Upper lobe of left lung (tissue), 6 donors: ENCODE data around the gene ALS2CL. TPM values are rescaled to one million over a fixed set of nuclear protein-coding genes. Genes with fewer than 3 reads are reported as not detected.

Source experiments
- ATAC-seq, 2 donors: fragments of 200-7000 bp; cut with Tn5 transposase; one replicate each; pipeline ENCODE4 v1.9.1; 2022; ENCODE audit warnings: mild to moderate bottlenecking in 2 of 2, moderate library complexity in 2 of 2; ENCODE audit not compliant: low FRiP score in 2 of 2
- DNase-seq, 2 donors: peaks; one replicate each; pipeline ENCODE4 v3.0.0-alpha.2; 2019 to 2020
- H3K27ac ChIP-seq, 4 donors: fragments of 200-600 bp; sonication (generic); one replicate each; pipeline ENCODE4 v1.5.1; 2016 to 2019
- H3K27me3 ChIP-seq, 4 donors: fragments of 200-600 bp; sonication (generic); one replicate each; pipeline ENCODE4 v1.5.1; 2017 to 2019
- H3K36me3 ChIP-seq, 4 donors: fragments of 200-600 bp; sonication (generic); one replicate each; pipeline ENCODE4 v1.5.1; 2016 to 2019
- H3K4me1 ChIP-seq, 4 donors: fragments of 200-600 bp; sonication (generic); one replicate each; pipeline ENCODE4 v1.5.1; 2018 to 2019
- H3K4me3 ChIP-seq, 4 donors: fragments of 200-600 bp; sonication (generic); one replicate each; pipeline ENCODE4 v1.5.1; 2017 to 2019; ENCODE audit warnings: mild to moderate bottlenecking in 2 of 4, moderate library complexity in 1 of 4
- H3K9me3 ChIP-seq, 4 donors: fragments of 200-600 bp; sonication (generic); one replicate each; pipeline ENCODE4 v1.5.1; 2018 to 2019
- CTCF ChIP-seq, 6 experiments: fragments of 450-650 bp in 4 of 6; fragments of 200-600 bp in 2 of 6; sonication (generic) in 2 of 6; IDR thresholded peaks; one replicate each; pipeline ENCODE4 v1.5.1; 2016 to 2019; ENCODE audit warnings: antibody characterized with exemption in 6 of 6
- EP300 ChIP-seq, 4 donors: sonication (generic); formaldehyde crosslinking; IDR thresholded peaks; one replicate each; pipeline ENCODE4 v1.5.1; 2017; ENCODE audit warnings: antibody characterized with exemption in 4 of 4, control low read depth in 2 of 4
- POLR2A ChIP-seq, 4 donors: fragments of 450-650 bp; IDR thresholded peaks; one replicate each; pipeline ENCODE4 v1.5.1; 2016 to 2017; ENCODE audit warnings: antibody characterized with exemption in 4 of 4, mild to moderate bottlenecking in 2 of 4
- POLR2AphosphoS5 ChIP-seq, 2 donors: sonication (generic); formaldehyde crosslinking; IDR thresholded peaks; one replicate each; pipeline ENCODE4 v1.5.1; 2017; ENCODE audit warnings: antibody characterized with exemption in 2 of 2
- WGBS, 2 donors: methylation state at CpG; one replicate each; pipeline ENCODE4 v1.1.5; 2017 to 2018; 5-methylcytosine and 5-hydroxymethylcytosine counted together
- total RNA-seq, 6 donors: library from RNA; depleted of rRNA in 4 of 6; stranded (reverse); fragments of >200 nt in 4 of 6; gene quantifications; one replicate each; pipeline versions ENCODE4 v1.1.0 to v1.2.1, GENCODE V29; 2016 to 2021
- donor health status: DM: no; HTN: no; CAD: no; lungs with moderate emphysema.
- donor health status: DM: no; HTN: yes; CAD: no; lungs with severe emphysema.

ALS2CL gene
- total RNA-seq, 6 donors from 2014 or later = 54.2 to 299 (median 66.9) TPM

DNA sequence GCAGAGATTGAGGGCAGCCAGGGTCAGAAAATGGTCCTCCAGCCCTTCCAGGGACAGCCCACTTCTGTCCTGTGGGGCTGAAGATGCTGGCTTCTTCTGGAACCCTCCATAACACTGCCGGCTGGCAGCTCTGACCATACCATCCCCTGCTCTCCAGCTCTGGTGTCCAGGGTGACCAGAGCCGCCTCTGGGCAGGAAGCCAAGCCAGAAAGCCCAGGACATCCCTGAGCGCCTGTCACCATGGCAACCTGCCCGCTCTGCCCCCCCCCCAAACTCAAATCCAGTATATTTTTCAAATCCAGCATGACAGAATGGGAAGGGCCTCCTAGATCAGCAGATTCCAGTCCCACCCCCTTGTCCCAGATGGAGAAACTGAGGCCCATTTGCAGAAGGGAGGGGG, 7.3 kb upstream of the ALS2CL start:
- ATAC-seq = no peak
- H3K4me1 ChIP-seq = peaks cover 42 to 43% (median 43%) of the 10 kb centered on the region in 4 donors
- H3K4me3 ChIP-seq = peak overlapping the region in 3 of 4 donors; percentile 27 to 42 (median 41)
- TF ChIP-seq EP300 (IDR thresholded peaks at IDR 0.05) (no peak), CTCF (IDR thresholded peaks at IDR 0.05) (no peak), POLR2AphosphoS5 (IDR thresholded peaks at IDR 0.05) (no peak), POLR2A (IDR thresholded peaks at IDR 0.05) (no peak)
- peaks cover 0 to 10% (median 5%) of the 10 kb centered on the region in 4 donors for H3K27me3 ChIP-seq
- peak overlapping the region in 2 of 4 donors; percentile 24 to 35 for H3K27ac ChIP-seq
- 37% methylated on average over 4 of the region's 4 CpGs; no CpG with 5 or more reads in 1 of the 2 donors for WGBS, 2 donors
- H3K9me3 ChIP-seq = no peaks in the 10 kb centered on the region
- no peak for DNase-seq
- no peaks in the 10 kb centered on the region for H3K36me3 ChIP-seq

DNA sequence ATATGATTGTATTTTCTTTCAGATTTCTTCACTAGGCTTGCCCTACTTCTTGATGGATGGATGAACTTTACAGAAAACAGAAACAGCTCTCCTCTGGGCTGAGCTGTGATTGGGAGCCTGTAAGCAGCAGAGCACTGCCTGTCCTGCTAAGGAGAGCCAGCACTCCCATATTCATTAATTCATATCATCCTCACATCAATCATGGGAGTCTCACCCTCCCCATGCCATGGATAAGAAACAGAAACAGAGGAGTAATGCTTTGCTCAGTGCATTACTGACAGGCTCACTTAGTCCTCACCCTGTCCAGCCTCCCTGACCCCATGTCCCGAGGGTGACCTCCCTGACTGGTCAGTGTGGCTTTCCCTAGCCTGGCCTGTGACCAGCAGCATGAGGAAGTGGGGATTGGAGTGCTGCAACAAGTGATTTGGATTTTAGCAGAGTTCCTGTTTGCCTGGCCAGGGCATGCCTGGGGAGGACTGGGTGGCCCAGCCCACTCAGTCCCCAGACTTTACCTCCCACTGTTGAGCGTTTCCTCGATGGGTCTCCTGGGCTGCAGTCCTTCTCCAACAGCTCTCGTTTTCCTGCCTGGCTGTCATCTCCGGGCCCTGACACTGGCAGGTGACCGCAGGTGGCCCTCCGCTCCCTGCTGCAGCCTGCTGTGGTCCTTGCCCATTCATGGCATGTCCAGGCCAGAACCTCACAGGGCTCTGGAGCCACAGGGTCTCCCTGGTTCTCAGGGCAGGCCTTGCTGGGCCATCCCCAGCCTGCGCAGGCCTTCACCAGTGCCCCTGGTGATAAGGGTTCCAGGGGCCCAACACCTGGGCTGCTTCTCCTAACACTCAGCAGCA, 6.4 kb upstream of the ALS2CL start:
- Histone ChIP-seq H3K9me3 (no peaks in the 10 kb centered on the region), H3K4me1 (peaks cover 51 to 52% (median 51%) of the 10 kb centered on the region in 4 donors), H3K4me3 (no peak overlapping the region), H3K27ac (peak overlapping the region in 3 of 4 donors; percentile 15 to 35 (median 24)), H3K36me3 (no peaks in the 10 kb centered on the region), H3K27me3 (peaks cover 0 to 10% (median 5%) of the 10 kb centered on the region in 4 donors)
- TF ChIP-seq POLR2A (IDR thresholded peaks at IDR 0.05) = no peak
- peak; percentile 66 to 81 for TF ChIP-seq POLR2AphosphoS5 (IDR thresholded peaks at IDR 0.05)
- peak in 1 of 4 donors; percentile 43 for TF ChIP-seq EP300 (IDR thresholded peaks at IDR 0.05)
- DNase-seq = peak in 1 of 2 donors; percentile 82
- WGBS, 2 donors = 60% methylated on average over 6 to 8 of the region's 8 CpGs
- peak; percentile 71 to 82 for ATAC-seq

DNA sequence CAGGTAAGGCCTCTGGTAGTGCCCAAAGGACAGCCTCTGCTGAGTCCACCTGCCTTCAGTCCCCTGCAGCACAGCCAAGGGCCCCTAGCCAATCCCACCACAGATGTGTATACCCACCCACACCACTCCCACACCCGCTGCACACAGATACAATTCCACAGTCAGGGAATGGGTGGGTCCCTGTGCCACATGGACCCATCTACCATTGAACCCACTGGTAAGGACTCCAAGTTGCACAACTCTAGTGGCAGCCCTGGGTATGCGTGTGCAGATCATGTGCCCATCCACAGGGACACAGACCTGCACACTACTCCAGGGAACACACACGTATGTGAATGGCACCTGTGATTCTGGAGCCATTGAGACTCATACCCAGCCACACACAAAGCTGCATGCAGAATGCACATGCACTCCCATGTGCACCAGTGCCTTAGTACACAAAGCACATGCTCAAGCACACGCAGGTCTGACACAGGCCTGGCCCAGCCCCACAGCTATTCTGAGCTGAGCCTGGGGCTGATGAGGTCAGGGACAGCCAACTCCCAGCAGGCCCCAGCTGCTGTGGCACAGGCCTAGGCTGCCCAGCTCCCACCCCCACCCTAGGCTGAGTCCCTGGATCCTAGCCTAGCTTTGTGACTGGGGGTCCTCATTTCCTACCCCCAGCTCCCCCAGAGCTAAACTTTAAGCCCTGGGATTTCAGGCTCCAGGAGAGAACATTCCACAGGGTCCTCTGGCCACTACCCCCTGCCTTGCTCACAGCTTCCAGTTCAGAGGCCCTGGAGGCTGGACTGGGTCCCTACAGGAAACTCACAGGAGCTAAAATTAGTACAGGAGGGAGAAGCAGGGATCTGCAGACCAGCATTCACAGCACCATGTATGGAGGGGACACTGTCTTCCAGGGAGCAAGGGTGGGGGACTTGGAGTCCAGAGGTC, 2.7 kb upstream of the ALS2CL start:
- no peak for DNase-seq
- H3K27me3 ChIP-seq = peaks cover 0 to 5% (median 3%) of the 10 kb centered on the region in 4 donors
- 68 to 100% methylated on average over 3 to 4 of the region's 4 CpGs for WGBS, 2 donors
- no peaks in the 10 kb centered on the region for H3K36me3 ChIP-seq
- TF ChIP-seq EP300 (IDR thresholded peaks at IDR 0.05) (no peak), CTCF (IDR thresholded peaks at IDR 0.05) (no peak), POLR2AphosphoS5 (IDR thresholded peaks at IDR 0.05) (no peak), POLR2A (IDR thresholded peaks at IDR 0.05) (no peak)
- ATAC-seq = no peak
- H3K4me3 ChIP-seq = no peak overlapping the region
- H3K27ac ChIP-seq = peak overlapping the region; percentile 93 to 96 (median 94)
- no peaks in the 10 kb centered on the region for H3K9me3 ChIP-seq
- peaks cover 75 to 83% (median 80%) of the 10 kb centered on the region in 4 donors for H3K4me1 ChIP-seq

GRCh38 chr3:46695177-46695961, 1.9 kb upstream of the ALS2CL start:
- DNase-seq (peak in 1 of 2 donors; percentile 77), ATAC-seq (peak; percentile 16 to 69)
- 33 to 47% methylated on average over 3 to 9 of the region's 11 CpGs for WGBS, 2 donors
- Histone ChIP-seq H3K36me3 (no peaks in the 10 kb centered on the region), H3K27ac (peak overlapping the region; percentile 93 to 96 (median 94)), H3K9me3 (no peaks in the 10 kb centered on the region), H3K4me3 (no peak overlapping the region), H3K27me3 (no peaks in the 10 kb centered on the region), H3K4me1 (peaks cover 75 to 83% (median 80%) of the 10 kb centered on the region in 4 donors)
- TF ChIP-seq POLR2AphosphoS5 (IDR thresholded peaks at IDR 0.05) = peak; percentile 71 to 78
- TF ChIP-seq EP300 (IDR thresholded peaks at IDR 0.05) = peak in 2 of 4 donors; percentile 36 to 65
- TF ChIP-seq CTCF (IDR thresholded peaks at IDR 0.05) = peak in 2 of 6 experiments; percentile 13 to 28
- no peak for TF ChIP-seq POLR2A (IDR thresholded peaks at IDR 0.05)
